ENCODE data around the gene DOP1A. TPM values are rescaled to one million over a fixed set of nuclear protein-coding genes. Genes with fewer than 3 reads are reported as not detected.

DOP1A gene
- total and polyA plus RNA-seq, 2 of the 13 experiments (the other 11 are each of a cell fraction or from before 2014, with no cell fraction given): 5.2 to 16.7 TPM

- TF ChIP-seq ZBTB49 (CRISPR knock-in tag; IDR thresholded peaks at IDR 0.05; ENCODE audit: borderline replicate concordance) (no peak), FOXO1 (CRISPR knock-in tag; IDR thresholded peaks at IDR 0.05) (peak; percentile 7; the same call in 1 of the 2 replicates), ARNT (IDR thresholded peaks at IDR 0.05) (no peak), CBX5 (CRISPR knock-in tag; IDR thresholded peaks at IDR 0.05; ENCODE audit: borderline replicate concordance) (peak; percentile 42; the same call in 1 of the 2 replicates), ZNF709 (CRISPR knock-in tag; IDR thresholded peaks at IDR 0.05) (peak; percentile 54; the same call in 1 of the 2 replicates), KMT2B (CRISPR knock-in tag; IDR thresholded peaks at IDR 0.05) (peak; percentile 74), POLR2AphosphoS5 (IDR thresholded peaks at IDR 0.05; ENCODE audit: low read depth, low read length) (peak; percentile 95), ZBTB25 (CRISPR knock-in tag; IDR thresholded peaks at IDR 0.05) (0 out of 2 replicates have a peak, but pooled peaks have one; percentile 47), ZNF234 (CRISPR knock-in tag; conservative IDR thresholded peaks at IDR 0.05) (no peak), ZNF460 (CRISPR knock-in tag; IDR thresholded peaks at IDR 0.05; ENCODE audit: borderline replicate concordance) (no peak; the same call in 1 of the 2 replicates), MAF1 (CRISPR knock-in tag; IDR thresholded peaks at IDR 0.05; ENCODE audit: borderline replicate concordance) (0 out of 2 replicates have a peak, but pooled peaks have one; percentile 60), ZNF282 (IDR thresholded peaks at IDR 0.05; ENCODE audit: partially characterized antibody) (no peak), ZNF713 (CRISPR knock-in tag; IDR thresholded peaks at IDR 0.05) (no peak), UBTF (CRISPR knock-in tag; IDR thresholded peaks at IDR 0.05) (peak; percentile 96), ZNF501 (CRISPR knock-in tag; IDR thresholded peaks at IDR 0.05) (peak; percentile 48; the same call in 1 of the 2 replicates), SMAD1 (CRISPR knock-in tag; IDR thresholded peaks at IDR 0.05; ENCODE audit: borderline replicate concordance, low read depth) (peak; percentile 57; the same call in 1 of the 2 replicates), HNF1B (CRISPR knock-in tag; IDR thresholded peaks at IDR 0.05) (peak; percentile 43; the same call in 1 of the 2 replicates), FOXA3 (CRISPR knock-in tag; IDR thresholded peaks at IDR 0.05) (peak; percentile 48), ZFP91 (CRISPR knock-in tag; IDR thresholded peaks at IDR 0.05; ENCODE audit: borderline replicate concordance) (peak; percentile 74), ZNF224 (CRISPR knock-in tag; IDR thresholded peaks at IDR 0.05) (peak; percentile 81; the same call in 1 of the 2 replicates)
Observed at GRCh38 chr6:83192871-83193746, 125.6 kb downstream of the DOP1A start, which contains the start of the genes PGM3 and RWDD2A (continued).
